Kidney capillary endothelial cell (primary cell): ENCODE results near the gene PALLD.
"Not testable (repeated sequence)": the region's sequence is repeated elsewhere in the genome, so short reads cannot be mapped to it uniquely, and the experiment has no call there.

Source experiments
- DNase-seq: peaks from one replicate; pipeline ENCODE4 v3.0.0-alpha.2; 2018; ENCODE audit warnings: low spot score

PALLD gene

DNA sequence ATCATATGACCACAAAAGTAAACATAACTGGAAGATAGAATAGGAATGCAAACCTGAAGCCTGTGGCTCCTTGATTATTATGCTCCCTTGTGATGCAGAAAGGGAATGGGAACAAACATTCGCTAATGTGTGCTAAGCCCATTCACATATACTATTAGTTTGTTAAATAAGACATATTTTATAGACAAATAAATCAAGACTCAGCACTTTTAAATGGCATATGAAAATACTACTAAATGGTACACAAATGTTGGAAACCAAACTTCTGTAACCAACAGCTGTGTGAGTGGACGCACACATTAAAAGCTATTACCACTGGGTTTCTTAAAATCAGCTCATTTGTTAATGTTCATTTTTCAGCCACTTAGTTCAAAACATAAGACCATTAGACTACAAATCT lies 417.2 kb downstream of the PALLD start:
- no peak for DNase-seq

DNA sequence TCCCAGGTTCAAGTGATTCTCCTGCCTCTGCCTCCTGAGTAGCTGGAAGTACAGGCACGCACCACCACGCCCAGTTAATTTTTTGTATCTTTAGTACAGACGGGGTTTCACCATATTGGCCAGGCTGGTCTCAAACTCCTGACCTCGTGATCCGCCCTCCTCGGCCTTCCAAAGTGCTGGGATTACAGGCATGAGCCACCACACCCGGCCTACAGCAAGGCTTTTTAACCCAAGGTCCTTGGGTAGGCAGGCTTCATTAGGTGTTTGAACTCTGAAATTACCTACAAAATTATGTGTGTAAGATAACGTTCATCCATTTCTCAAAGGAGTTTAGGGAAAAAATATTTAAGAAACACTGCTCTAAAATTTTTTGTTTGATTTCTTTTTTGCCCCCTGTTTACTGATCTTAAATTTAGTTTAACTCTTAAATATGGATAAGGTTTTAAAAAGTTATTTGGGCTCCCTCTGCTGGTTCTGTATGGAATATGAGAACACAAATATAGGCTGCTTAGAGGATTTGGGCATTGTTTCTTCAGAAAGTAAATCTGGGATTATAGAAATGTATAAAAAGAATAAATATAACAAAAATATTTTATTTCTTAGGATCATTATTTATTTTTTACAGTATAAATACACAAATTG lies 420.4 kb downstream of the PALLD start:
- DNase-seq = peak; percentile 33

DNA sequence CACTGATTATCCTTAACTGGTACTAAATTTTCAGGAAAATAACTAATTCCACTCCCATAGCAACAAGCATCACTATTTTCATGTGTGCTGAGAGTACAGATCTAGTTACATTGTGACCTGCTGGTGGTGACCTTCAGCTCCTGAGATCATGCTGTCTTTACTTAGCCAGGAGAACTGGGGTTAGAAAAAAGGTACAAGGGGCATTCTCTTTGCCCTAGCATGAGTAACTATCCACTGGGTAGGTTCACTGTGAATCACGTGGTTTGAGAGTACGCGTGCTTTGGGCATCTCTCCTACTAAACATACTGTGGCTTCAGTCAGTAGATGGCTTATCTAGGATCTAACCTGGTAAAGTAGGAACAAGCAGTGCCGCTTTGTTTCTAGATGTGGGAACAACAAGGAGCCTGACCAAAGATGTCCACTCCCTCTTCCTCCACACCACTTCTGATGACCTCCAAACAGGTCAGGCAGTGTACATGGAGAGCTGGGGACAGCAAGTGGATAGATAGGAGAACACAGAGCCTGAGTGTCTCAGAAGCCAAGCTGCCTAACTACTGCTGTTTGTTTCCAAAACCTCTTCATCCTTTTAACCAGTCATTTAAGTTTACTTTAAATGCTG lies 423.0 kb downstream of the PALLD start:
- no peak for DNase-seq

DNA sequence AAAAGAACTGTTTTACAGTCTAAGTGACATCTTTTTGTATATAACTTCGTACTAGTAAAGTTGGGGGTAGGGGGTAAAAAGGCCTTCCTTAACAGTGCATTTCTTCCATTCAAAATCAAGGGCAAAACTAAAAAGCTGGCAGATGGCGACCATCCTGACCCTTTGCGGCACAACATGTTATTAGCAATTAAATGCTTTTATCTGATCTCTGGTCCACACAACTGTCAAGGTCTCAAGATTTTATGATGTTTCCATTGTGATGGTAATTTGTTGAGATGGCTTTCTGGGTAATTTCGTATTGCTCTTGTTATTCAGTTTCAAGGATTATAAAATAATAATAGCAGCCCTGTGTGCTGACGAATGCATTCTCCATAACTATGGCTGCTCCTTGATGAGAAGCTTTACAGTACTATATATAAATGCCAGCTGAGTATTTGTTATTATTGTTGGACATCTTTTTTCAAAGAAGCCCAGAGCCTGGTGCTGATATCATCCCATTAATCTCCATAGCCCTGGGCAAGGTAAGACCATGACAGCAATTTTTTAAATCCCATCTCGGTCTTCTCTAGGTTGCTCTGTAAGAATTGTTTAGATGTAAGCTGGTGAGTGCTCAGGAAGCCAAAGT lies 423.7 kb downstream of the PALLD start:
- no peak for DNase-seq

DNA sequence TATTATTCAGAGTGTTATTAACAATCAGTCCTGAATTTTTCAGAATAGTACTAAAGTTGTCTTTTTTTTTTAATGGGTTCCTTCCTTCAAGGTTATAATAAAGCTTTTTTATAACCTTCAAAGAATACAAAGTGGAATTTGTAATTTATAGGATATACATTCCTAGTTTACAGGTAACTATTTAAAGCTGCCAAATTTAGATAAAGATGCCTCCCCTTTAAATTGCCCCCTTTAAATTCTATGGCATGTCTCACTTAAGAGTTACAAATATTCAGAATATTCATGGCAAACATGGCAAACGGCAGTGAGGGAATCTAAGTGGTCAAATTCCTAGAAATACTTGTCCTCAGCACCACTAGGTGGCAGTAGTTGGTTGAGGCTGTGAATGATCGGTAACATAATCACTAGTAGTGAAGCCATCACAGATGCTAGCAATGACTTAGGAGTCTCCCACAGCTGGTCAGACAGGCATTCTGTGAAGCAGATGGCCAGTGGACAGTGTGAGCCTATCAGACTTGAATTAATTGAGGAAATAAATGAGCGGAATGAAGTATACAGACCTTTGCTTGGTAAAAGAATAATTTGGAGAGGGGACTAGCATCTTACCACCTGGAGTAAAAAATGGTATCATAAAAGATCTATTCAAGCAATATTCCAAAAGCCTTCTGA lies 426.8 kb downstream of the PALLD start:
- peak; percentile 73 for DNase-seq

DNA sequence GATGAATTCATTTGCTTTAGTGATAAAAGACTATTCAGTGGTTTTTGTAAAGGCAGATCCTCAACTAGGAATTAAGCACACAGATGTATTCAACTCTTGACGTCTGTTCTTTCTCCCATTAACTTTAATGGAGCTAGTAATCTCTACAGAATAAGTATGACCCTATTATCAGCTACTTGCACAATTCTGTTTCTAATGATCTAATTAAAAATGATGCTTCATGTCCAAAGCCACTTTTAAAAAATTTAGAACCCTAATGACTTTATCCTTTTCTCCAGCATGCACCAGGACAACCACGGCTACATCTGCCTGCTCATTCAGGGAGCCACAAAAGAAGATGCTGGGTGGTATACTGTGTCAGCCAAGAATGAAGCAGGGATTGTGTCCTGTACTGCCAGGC lies 427.8 kb downstream of the PALLD start:
- no peak for DNase-seq

DNA sequence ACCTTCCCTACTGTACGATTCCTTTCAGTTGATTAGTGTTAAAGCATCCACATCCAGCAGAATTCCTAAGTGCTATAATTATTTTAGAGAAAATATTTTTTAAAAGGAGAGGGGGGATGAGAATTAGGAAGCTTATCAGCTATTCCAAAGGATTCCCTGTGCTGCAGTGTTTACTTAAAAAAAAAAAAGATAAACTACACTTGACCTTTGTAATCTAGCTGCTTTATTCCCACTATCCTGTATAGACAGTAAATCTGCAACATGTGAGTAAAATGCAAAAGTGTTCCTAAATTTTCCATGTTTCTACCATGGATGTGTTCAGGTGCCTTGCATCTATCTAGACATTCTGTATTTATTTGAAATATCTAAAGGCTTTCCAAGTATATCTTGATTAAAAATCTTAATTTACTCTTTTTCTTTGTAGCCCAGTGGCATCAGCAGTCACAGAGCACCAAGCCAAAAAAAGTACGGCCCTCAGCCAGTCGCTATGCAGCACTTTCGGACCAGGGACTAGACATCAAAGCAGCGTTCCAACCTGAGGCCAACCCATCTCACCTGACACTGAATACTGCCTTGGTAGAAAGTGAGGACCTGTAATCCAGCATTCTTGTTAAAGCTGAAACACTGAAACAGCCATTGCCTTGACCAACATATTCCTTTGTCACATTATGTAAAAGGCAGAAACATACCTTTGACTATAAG lies 429.1 kb downstream of the PALLD start:
- no peak for DNase-seq

DNA sequence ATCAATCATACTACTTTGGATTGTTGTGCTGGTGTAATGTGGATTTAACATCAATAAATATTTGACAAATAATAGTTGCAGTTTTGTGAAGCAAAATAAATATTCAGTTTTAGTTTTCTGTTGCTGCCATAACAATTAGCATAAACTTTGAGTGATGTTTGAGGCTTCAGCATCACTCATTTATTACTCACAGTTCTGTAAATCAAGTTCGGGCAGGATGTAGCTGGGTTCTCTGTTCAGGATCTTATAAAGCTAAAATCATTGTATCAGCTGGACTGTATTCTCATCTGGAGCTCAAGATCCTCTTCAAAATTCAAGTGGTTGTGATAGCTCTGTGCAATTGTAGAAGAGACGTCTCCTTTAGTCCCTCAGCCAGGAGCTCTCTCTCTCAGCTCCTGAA lies 431.5 kb downstream of the PALLD start:
- DNase-seq = no peak

DNA sequence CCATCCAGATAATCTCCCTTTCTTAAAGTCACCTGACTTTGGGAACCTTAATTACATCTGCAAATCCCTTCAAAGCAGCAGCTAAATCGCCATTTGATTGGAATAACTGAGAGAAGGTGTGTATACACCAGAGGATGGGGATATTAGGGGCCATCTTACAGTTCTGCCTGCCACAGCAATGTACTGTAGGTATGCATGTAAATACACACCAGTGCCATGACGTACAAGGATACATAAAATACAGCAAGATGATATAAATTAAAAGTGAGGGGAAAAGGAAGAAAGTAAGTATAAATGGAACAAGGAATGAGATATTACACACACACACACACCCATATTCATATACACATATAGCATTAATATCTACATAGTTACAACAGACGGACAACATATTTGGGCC lies 432.0 kb downstream of the PALLD start:
- DNase-seq = no peak

DNA sequence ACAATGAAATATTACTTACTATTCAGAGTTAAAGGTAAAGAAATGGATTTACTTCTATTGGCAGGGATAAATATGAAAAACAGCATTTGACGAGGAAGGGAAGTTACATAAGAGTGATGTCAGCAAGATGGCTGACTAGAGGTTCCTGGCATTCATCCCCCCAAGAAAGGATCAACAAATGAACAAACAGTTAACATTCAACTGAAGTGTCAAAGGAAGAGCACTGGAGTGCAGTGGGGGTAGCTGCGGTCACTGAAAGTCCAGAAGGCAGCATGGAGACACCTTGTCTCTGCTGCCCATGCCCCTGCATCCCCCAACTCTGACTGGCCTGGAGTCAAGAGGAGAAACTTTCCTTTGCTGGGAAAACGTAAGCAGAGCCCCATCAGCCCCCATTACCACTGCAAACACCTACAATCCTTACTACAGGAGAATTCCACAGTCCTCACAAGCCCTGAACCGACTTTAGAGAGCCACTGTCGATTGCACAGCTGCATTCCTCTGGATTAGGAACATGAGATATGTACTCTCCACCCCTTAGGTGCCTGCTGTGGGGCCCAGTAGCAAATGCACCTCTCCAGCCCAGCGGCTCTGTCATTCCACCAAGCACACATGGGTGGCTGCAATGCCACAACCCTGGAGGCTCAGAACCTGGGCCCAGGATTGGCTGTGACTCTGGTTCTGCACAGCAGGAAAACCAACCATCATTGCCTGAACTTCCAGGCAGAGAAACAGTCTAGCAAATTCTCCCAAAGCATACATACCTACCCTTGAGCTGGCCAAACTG lies 433.8 kb downstream of the PALLD start:
- no peak for DNase-seq

DNA sequence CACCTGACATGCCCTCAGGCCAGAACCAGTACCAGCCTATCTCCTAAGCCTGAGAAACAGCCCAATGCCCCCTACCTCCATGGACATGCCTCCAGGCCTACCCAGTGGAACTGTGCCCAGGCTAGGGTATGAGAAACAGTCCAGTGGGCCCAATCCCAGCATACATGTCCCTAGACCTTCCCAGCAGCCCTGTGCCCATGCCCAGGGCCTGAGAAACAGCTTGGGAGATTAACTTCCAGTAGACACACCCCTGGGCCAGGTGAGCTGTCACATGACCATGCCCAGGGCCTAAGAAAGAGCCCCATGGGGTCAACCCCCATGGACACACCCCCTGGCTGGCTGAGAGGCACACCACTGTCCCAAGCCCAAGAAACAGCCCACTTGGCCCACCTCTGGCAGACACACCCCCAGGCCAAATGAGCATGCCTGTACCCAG lies 434.4 kb downstream of the PALLD start:
- DNase-seq = no peak

DNA sequence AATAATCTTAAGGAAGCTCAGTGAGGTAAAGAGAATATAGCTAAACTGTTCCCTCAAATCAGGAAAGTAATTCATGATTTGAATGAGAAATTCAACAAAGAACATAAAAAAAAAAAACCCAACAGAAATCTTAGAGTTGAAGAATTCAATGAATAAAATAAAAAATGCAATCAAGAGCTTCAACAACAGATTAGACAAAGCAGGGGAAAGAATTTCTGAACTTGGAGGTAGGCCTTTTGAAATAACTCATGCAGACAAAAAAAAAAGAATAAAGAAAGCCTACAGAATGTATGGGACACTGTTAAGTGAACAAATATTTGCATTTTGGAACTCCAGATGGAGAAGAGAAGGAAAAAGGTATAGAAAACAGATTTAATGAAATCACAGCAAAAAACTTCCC lies 435.3 kb downstream of the PALLD start:
- no peak for DNase-seq

DNA sequence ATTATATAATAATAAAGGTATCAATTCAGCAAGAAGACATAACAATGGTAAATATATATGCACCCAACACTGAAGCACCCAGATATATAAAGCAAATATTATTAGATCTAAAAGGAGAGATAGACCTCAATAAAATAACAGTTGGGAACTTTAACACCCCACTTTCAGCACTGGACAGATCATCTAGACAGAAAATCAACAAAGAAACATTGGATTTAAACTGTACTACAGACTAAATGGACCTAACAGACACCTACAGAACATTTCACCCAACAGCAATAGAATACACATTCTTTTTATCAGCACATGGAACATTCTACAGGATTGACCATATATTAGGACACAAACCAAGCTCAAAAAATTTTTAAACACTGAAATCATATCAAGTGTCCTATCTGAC lies 436.6 kb downstream of the PALLD start:
- no peak for DNase-seq

DNA sequence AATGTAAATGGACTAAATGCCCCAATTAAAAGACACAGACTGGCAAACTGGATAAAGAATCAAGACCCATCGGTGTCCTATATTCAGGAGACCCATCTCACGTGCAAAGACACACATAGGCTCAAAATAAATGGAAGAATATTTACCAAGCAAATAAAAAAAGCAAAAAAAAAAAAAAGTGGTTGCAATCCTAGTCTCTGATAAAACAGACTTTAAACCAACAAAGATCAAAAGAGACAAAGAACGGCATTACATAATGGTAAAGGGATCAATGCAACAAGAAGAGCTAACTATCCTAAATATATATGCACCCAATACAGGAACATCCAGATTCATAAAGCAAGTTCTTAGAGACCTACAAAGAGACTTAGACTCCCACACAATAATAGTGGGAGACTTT lies 440.6 kb downstream of the PALLD start:
- DNase-seq = not testable (repeated sequence)

DNA sequence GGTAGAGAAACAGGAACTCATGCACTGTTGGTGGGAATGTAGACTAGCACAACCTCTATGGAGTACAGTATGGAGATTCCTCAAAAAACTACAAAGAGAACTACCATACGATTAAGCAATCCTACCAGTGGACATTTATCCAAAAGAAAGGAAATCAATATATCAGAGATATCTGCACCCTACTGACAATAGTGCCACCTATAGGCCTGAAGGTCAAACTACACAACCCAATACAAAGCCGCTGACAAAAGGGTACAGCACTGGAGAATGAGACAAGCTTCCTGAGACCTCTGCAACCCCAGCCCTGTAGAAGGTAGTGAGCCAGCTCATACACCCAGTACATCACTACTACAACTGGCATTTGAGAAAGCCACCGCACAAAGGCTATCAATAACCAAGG lies 446.1 kb downstream of the PALLD start:
- no peak for DNase-seq

DNA sequence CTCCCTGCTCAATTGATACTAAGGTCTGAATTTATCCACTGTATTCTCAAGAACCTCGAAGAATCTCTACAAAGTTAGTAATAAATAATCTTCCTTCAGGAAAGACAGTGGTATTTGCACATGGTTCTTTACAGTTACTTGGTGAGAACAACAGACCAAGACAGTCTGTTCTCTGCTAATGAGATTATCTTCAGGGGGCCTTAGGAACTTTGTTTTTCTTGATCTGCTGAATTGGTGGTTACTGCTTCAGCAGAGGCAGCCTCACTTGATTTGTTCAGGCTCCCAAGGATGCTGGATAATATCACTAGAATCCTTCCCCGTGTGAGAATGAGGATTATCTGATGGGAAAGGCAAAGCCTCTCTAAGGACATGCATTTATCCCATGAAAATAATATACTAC lies 448.4 kb downstream of the PALLD start:
- no peak for DNase-seq

DNA sequence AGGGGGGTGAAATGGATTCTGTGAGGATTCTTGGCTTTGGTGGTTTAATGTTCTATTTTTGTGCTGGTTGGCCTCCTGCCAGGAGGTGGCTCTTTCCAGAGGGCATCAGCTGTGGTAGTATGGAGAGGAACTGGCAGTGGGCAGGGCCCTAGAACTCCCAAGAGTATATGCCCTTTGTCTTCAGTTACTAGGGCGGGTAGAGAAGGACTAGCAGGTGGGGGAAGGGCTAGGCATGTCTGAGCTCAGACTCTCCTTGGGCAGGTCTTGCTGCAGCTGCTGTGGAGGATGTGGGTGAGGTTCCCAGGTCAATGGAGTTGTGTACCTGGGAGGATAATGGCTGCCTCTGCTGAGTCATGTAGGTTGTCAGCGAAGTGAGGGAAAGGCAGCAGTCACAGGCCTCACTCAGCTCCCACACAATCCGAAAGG lies 456.0 kb downstream of the PALLD start:
- not testable (repeated sequence) for DNase-seq

DNA sequence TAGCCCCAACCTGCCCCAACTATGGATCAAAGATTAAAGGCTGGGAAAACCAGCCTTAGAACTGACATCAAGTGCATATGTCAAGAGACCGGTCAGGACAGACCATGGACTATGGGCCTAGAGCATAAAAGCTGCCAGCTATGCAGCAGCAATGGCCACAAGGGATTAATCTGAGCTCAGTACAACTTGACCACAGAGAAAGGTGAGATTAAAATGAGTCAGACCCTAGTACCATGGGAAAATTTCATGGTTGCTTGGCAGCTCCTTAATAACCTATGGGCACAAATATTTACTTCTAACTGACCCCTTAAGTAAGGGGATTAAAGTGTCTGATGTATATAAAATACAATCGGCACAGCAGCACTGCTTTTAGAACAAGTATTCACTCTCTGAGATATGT lies 458.8 kb downstream of the PALLD start:
- no peak for DNase-seq

DNA sequence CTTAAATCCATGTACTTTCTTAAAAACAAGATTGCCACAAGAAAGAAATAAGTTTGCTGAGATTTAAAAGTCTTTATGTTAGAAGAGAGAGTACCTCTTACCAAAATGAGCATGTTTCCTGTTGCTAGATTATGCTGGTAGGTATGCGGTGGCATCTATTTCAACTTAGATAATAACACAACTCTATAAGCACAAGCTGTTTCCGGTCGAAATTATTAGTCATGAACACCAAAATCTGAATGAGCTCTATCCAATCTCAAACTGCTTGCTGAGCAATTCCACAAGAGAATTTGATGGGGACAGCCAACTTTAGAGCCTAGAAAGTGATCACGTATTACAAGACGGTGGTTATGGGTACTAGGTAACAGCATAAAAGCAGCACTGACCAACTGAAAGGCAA lies 463.9 kb downstream of the PALLD start:
- DNase-seq = no peak

DNA sequence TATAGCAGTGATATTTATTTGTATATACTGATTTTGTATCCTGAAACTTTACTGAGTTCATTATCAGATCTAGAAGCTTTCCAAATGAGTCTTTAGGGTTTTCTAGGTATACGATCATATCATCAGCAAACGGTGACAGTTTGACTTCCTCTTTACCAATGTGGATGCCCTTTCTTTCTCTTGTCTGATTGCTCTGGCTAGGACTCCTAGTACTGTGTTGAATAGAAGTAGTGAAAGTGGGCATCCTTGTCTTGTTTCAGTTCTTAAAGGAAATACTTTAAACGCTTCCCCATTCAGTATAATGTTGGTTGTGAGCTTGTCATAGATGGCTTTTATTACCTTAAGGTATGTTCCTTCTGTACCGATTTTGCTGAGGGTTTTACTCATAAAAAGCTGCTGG lies 475.7 kb downstream of the PALLD start:
- DNase-seq = no peak
